Stimulated activated CD8-positive, alpha-beta memory T cell treated with anti-CD3 and anti-CD28 coated beads, Interleukin-4, amount 100 ng/mL, for 1 hour (primary cell): ENCODE measurements around the gene HHLA2.
"Not testable (repeated sequence)": the region's sequence is repeated elsewhere in the genome, so short reads cannot be mapped to it uniquely, and the experiment has no call there.

Experiments
- DNase-seq, 2 donors: peaks; one replicate each; pipeline ENCODE4 v3.0.0-alpha.2; 2020; ENCODE audit warnings: low read depth in 2 of 2, low spot score in 1 of 2

The HHLA2 gene

DNA sequence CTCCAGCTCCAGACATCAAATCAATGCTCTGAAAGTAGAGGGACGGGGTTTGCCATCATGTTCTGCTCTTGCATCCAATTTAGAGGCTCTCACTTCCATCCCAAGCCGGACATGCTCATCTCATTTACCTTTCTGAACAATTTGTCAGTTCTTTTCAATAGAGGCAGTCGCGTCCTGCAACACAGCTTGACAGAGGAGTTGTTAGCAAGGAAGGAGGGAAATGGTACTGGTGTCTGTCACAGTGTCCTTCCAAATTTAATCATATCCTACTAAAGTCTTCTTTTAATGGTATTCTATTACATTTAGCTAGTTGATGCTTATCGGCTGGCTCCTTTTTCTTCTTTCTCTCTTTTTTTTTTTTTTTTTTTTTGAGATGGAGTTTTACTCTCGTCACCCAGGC, 45.6 kb downstream of the HHLA2 start:
- DNase-seq: no peak

DNA sequence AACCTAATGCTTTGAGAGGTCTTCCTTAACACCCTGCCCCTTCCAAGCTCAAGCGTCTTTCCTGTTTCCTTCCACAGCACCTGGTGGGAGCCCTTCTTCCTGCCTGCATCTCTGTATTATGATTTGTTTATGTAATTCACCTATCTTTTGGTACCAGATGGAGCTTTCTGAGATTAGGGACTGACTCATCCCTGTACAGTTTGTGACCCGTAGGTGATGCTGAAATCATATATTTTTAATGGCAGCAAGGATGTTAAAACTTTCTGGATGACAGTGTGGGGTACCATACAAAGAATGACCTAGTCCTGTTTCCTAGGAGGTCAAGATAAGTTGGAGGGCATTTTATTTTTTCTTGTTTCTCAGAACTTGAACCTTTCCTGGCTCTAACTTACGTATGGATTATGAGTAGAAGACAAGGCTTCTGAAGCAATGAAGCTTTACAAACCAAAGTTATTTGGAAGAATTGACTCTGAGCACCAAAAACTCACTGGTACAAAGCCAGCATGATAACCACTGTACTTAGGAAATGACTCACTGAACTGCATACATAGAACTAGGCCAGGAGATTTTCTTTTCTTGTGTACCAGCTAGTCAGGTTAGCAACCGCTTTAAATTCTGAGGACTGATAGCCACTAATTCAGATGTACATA, 46.6 kb downstream of the HHLA2 start:
- no peak for DNase-seq

DNA sequence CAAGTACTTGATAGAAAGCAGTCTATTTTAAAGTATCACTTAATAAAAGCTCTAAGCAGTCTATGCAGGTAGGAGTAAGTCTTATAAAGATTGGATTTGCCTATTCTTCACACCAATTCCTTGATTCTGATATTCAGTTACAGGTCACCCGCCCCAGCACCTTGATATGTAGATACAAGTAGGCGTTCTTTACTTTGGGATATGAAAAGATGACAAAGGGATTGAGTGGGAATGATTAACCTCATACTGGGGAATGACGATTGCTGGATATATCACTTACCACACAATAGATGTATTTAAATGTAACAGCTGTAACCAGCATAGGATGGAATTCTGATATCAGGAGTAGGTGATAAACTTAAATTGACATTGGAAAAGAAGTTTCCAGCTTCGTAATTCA, 47.1 kb downstream of the HHLA2 start:
- DNase-seq: no peak

DNA sequence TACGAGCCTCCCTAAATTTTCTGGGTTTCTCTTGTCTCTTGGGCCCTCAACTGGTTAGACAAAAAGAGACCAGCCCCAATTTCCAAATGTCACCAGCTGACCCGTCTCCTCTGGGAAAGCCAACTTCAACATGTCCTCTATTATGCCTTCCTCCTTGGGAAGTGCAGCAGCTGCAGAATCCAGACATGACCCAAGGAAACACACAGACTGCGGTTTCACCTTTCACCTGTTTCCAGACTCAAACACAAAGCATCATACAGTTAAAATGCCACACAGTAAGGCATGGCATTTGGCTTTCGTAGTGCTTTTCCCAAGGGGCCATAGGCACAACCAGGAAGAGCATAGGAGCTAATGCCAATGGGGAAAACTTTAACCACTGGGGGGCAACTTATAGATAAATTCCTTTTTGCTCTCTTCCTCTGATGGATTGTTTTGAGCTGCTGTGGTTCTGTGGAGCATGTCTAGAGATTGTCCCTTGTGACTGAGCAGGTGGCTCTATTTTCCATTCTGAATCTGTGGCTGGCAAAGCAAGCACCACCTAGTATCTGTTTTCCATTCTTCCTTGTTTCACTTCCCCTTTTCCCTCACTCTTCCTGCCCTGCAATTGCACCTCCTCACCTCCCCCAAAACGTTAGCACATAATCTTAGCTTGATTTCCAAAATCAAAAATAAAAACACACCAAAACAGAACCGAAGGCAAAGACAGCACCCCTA, 49.3 kb downstream of the HHLA2 start:
- DNase-seq: no peak

DNA sequence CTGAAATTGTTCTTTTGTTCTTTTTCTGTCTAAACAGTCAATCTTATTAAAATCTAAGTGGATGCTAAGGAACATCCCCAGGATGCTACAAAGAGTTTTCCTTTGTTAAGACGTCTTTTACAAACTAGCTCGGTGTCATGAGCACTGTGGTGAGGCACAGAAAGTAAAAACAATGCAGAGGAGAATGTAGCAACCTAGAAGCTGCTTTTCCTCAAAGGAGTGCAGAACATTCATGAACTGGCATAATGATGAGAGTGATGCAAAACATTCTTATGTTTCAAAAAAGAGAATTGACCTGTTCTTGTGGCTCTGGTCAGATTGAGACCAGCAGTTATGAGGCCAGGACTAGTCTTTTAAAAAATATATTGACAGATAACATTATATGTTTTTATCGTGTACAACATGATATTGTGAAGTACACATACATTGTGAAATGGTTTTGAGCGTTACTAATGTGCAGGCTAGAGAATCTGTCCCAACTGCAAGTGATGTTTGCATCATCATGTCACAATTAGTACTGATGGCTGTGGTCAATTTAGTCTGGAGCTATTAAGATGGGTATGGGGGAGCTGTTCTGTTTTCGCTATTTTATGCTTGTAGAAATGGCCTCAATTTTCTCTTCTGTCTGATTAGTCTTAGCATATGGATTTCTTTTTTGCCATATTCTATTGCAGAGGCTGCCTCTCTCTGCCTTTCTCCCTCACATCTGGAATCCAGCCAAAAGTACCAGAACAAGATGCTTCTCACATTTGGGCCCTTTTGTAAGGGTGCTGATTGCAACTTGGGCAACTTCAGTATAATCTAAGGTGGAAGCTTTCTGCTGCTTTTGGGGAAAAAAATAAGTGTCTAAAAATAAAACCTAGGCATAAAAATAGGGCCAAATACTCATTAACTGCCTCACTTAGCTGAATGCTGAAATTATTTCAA, 50.2 kb downstream of the HHLA2 start:
- DNase-seq: no peak

DNA sequence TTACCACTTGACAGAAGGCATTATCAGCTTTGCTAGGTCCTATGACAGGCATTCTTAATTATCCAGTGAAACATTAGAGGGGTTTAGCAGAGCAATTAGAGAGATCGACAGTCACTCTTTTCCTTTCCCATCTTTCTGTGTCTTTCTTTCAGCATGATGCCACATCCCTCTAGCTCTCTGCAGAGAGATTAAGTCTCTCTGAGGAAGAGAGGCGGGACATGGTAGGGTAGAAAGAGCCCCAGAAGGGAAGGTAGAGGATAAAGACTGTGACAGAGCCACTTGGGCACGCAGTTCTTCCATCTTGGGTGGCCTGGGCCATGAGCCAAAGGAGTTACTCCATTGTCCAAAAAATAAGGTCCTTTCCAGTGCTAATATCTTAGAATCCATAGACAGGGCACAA, 55.8 kb downstream of the HHLA2 start:
- DNase-seq: no peak

DNA sequence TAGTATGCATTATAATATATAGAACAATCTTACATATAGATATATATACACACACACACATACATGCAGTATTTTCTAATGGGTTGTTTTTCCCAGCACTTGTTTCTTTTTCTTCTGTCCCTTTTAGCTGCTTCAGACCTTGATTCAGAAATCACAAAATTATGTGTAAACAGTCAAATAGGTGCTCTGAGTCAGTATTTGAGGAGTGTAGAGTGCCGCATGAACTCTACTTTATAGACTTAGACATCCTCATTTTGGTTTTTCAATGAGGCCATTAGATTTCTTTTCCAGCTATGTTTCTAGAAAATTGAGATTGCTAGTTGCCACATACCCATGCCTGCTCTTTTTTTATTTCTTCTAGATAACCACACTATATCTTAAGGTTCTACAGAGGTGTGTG, 58.2 kb downstream of the HHLA2 start:
- no peak for DNase-seq

DNA sequence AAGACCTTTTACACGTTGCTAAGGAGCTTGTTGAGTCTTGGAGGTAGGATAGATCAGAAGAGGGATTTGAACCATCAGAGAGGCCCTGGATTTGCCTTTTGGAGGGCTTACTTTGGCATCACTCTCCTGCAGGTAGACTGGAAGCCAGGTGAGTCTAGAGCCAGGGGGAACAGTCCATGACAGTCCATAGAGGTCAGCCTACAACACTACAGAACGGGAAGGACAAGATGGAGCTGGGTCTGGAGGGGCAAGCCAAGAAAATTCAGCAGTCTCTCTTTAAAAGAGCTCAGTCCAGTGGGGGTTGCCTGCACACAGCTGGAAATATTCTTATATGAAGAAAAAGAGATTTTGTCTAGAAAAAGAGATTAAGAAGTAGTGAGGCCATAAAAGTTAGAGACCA, 60.7 kb downstream of the HHLA2 start:
- no peak for DNase-seq

DNA sequence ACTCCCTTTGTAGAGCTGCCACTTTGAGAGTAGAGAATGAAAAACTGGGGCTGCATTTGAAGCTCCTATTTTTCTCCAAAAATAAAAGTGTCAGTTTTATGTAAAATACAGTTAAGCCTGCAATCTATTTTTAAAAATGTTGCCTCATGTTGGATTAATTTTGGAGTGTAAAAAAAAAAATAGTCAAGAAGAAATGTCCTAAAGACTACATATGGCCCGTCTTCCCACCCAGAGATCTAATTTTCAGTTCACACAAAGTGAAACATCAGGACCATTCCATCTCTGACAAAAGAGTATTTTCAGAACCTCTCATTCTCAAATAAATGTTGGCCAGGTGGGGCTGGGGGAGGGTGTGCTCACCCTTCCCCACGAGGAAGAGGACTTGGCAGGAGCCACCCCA, 62.7 kb downstream of the HHLA2 start:
- DNase-seq: no peak

DNA sequence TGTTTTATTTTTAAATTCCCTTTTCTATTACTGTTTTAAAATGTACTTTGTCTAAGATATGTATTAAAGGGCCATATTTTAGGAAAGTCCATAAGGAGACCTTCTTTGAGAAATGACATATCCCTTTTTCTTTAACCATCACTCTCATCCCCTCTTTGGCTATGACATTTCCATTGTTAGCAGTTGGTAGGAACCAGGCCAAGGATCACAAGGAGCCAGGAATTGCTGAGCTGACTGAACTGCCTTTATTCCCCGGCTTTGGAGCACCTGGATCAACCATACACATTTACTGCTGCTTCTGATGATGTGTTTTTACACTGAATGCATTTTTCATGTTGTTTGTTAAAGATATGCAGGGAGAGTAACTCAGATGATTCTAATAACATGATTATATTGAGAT, 79.7 kb downstream of the HHLA2 start:
- no peak for DNase-seq

DNA sequence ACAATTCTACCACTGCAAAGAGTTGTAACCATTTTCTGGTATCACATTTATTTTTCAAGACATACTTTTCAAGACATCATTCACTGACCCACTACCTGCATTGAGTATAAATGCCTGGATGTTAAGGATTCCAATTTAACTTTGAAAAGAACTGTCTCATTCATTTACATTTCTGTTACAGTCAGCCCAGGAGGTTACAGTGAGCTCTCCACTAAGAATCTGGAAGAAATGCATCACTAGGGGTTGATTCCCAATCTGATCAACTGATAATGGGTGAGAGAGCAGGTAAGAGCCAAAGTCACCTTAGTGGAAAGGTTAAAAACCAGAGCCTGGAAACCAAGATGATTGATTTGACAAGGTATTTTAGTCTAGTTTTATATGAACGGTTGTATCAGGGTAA, 81.0 kb downstream of the HHLA2 start:
- DNase-seq: no peak

DNA sequence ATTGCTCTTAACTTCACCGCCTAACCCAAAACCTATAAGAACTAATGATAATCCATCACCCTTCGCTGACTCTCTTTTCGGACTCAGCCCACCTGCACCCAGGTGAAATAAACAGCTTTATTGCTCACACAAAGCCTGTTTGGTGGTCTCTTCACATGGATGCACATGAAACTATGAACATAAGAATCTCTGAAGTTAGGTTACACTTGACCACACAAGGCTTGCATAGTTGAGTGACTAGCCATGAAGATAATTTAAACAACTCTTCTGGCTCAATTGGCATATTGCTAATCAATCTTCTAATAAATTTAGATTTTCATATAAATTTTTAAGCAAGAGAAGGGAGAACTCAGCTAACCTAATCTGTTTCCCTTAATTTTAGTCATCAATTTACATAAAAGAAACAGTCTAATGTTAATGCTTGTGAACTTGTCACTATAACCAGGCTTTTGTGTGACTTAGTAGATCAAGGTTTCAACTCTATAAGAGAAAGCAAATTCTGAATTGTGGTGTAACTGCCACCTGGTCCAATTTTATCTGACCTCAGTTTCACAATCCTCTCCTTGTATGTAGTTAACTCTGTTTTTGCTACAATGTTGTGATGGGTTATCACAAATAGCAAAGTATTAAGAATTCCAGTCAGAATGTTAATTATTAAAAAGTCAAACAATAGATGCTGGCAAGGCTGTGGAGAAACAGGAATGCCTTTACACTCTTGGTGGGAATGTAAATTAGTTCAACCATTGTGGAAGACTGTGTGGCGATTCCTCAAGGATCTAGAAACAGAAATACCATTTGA, 82.0 kb downstream of the HHLA2 start:
- DNase-seq: no peak

DNA sequence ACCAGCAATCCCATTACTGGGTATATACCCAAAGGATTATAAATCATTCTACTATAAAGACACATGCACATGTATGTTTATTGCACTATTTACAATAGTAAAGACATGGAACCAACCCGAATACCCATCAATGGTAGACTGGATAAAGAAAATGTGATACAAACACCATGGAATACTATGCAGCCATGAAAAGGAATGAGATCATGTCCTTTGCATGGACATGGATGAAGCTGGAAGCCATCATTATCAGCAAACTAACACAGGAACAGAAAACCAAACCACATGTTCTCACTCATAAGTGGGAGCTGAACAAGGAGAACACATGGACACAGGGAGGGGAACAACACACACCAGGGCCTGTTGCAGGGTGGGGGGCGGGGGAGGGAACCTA, 82.6 kb downstream of the HHLA2 start:
- DNase-seq: not testable (repeated sequence)

DNA sequence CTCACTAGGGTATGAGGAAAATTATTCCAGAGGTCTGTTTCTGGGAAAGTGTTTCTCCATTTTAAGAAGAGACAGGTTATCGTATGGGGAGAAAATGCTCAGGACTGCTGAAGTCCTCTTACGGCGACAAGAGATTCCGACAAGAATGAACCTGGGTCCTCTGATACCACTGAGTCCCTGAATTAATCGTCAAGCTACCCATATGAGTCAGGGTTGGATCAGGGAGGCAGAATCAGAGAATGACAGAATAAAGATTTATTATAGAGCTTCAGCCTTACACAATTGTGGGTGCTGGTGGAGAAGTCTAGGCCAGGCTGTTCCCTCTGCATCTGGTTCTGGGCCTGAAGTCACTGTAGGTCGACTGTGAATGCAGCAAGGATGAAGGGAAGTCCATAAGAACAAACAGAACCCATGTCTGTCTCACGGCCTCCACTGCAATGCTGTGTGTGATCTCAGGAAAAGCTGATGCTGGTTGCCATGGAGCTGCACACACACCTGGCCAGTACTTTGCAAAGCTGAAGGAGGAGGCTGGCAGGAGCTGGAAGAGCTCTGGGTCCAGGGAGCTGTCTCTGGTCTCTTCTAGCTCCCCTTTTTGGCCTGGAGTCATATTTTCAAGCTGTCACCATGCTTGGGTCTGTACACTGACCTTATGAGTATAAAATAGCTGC, 83.9 kb downstream of the HHLA2 start:
- DNase-seq: no peak

DNA sequence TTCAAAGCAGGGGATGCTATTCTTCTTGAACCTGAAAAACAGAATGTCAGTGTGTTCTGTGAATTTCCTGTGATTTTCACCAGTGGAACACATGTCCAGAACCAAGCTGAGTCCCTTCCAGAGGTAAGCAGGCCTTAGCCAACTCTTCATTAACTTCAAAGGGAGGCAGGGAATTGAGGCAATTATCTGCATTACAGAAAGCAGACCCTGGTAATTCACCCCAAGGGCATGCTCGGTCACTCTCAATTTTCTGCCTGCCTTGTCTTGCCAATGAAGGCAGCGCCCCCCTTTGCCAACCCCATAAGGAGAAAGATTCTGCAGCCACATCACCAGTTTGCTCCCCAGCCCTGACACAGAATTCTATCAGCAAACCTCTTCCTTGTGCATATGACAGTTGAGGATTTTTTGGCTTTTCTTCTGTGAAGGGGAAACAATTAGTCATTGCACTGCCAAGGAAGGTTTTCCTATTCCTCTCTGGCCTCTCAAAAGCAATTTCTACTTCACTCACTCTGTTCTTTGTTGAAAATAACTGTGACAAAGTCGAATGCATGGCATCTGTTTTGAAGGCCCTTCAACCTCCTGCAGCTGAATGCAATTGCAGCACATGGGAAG, 85.3 kb downstream of the HHLA2 start:
- no peak for DNase-seq

DNA sequence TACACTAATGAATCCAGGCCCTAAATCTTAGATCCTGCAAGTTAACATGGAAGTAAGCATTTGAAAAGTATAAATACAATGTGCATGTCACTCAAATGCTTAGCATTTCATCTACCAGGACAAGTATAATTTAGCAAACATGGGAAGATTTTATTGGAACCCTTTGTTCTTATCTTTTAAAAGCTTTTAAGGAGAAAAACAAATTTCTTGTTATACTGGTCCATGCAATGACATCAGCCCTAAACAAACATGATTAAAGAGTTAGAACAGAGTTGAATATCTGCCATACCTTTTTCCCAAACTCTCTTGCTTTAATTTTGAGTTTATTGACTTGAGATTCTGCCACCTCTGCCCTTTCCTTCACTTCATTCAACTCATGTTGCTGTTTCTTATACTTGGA, 87.0 kb downstream of the HHLA2 start:
- no peak for DNase-seq

DNA sequence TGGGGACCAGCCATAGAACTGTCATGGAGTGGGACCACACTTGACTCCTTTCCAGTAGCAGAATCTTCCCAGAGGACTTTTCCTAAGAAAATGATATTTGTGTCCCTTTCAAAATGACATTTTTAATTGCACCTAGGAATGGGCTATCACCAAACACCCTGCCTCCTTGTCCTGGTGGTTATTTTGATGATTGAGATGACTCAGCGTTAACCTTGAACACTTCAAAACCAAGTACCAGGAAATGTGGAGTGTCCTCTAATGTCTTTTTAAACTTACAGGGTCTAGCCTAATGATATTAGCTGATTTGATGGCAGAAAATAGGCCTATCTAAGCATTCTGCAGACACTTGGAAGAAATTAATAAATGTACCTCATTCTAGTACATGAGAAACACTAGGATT, 90.7 kb downstream of the HHLA2 start:
- no peak for DNase-seq

DNA sequence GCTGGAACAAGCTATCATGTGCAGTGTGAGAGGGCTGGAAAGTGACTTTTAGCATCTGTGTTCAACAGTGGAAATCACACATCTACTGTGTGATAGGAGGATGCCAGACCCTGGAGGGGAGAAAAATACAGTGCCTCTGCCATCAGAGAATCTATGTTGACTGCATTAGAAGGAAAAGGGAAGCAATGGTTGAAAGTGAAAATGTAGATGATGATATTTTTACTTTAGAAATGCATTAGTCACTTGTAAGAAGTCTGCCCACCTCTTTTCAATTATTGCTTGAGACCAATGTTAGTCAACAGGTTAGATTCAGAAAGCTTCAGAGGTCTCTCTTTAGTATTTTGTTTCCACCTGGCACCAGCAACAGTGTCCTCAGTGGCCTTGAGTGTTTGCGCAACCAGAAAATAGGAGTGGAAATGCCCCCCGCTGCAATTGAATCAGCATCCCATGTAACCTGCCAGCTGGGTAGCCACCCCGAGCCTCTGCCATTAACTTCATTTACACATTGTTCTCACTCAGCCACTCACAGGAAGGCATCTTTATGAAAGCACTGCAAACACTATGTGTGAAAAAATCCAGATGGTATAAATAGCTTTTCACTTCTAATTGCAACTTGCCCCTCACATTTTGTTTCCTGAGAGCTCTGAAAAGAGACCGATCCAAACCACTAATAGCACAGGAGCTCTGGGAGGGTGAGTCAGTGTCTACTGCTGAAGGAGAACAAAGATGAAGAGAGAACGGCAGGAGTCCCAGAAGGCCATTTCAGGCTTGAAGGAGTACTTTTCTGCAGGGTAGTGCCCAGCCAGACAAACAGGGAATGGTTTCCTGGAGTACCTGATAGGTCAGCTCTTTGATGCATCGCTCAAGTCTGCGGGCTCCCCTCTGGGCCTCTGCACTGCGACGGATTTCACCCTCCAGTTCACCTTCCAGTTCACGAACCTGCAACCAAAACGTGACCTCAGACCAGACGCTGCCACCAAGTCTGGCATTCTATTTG, 92.1 kb downstream of the HHLA2 start:
- no peak for DNase-seq

DNA sequence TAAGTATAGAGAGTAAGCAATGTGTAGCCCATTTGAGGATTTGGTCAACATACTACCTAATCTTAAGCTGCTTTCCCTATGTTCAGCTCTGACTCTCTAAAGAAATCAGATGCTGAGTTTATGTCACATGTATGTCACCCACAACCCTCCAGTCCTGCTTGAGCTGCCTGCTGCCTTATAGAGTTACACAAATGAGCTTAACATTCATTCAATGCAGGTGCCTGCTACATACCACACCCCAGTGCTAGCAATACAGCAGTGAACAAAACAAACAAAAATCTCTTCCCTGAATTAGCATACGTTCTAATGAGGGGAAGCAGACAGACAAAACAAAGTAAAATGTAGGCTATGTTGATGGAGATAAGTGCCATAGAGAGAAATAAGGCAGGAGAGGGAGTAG, 93.0 kb downstream of the HHLA2 start:
- DNase-seq: no peak
